Measurements from ENCODE around the gene AP3S2.
"Not testable (repeated sequence)": the region's sequence is repeated elsewhere in the genome, so short reads cannot be mapped to it uniquely, and the experiment has no call there.

The AP3S2 gene

DNA sequence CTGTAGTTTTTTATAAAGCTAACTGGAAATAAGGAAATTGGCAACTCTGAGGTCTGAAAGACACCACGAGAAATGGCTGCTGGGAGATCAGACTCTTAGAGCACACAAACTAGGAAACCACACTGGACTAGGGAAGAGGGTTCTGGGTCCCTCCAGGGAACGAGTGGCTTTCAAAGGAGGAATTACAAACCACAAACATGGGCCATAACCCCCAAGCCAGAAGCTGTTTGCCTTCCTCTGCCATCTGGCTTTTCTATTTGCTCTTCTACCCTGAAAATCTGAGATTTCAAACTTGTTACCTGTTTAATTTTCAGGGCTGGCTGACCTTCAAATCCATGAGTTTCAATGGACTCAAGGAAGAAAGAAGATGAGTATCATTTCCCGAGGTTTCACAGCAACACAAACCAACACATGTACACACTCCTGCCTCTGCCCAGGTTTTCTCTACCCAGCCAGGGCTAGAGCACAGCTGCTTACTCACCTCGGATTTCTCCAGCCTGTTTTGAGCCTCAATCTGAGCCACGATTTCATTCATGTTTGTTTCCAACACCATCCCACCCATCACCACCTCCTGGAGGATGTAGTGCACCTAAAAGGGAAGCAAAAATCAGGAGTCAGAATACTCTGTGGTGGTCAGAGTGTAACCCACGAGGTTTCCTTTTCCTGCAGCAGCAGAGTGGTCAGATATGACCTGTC lies 56.5 kb downstream of the AP3S2 start:
- no peak for TF ChIP-seq CTCF (IDR thresholded peaks at IDR 0.05; ENCODE audit: low read length, missing control alignments)
- peak overlapping the region; percentile 18 for H3K4me3 ChIP-seq (replicated peaks; ENCODE audit: low read depth, low read length)
- DNase-seq (ENCODE audit: low read depth) = peak; percentile 55

- peak overlapping the region; percentile 18 for H3K4me3 ChIP-seq (replicated peaks; ENCODE audit: low read depth, low read length)
- DNase-seq (ENCODE audit: low read depth) = peak; percentile 95
- no peak for TF ChIP-seq CTCF (IDR thresholded peaks at IDR 0.05; ENCODE audit: low read length, missing control alignments)
Measured at GRCh38 chr15:89836267-89837133, 57.3 kb downstream of the AP3S2 start.

DNA sequence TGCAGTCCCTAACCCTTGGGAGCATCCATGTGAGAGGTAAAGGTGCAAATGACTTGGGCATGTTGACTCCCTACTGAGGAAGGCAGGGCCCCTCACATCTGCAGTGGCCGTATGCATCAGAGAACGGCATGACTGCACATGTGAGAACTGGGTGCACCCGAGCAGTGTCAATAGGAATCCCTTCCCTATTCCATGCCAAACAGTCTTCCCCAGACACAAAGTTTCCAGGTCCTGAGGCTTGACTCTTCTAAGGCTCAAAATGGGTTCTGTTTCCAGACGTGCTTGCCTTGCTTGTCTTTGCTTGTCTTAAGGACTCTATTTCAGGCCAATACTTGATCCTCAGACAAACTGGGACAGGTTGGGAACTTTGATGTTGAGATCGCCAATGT lies 58.6 kb downstream of the AP3S2 start:
- no peak for TF ChIP-seq CTCF (IDR thresholded peaks at IDR 0.05; ENCODE audit: low read length, missing control alignments)
- no peak overlapping the region for H3K4me3 ChIP-seq (replicated peaks; ENCODE audit: low read depth, low read length)
- DNase-seq (ENCODE audit: low read depth) = no peak

DNA sequence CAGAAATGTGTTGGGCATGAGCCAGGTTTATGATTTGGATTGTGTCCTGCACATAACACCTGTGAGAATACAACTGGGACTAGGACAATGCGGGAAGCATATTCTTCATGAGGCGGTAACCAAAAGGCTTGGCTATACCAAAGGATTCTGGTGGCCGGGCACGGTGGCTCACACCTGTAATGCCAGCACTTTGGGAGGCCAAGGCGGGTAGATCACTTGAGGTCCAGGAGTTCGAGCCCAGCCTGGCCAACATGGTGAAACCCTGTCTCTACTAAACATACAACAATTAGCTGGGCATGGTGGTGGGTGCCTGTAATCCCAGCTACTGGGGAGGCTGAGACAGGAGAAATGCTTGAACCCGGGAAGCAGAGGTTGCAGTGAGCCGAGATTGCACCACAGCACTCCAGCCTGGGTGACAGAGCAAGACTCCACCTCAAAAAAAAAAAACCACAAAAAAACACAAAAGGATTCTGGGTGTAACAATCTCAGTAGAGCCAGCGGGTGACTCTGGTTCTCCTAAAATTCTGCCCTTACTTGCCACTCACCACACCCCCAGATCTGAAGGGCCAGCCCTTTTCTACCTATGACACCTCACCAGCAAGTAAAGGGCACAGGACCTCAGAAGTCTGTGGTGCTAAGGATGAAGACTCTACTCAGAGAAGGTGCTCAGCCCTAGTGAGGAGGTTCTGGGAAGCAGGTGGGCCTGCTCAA lies 59.2 kb downstream of the AP3S2 start:
- H3K4me3 ChIP-seq (replicated peaks; ENCODE audit: low read depth, low read length); DNase-seq (ENCODE audit: low read depth): not testable (repeated sequence)

GRCh38 chr15:89833966-89834365 lies 59.8 kb downstream of the AP3S2 start:
- no peak overlapping the region for H3K4me3 ChIP-seq (replicated peaks; ENCODE audit: low read depth, low read length)
- no peak for TF ChIP-seq CTCF (IDR thresholded peaks at IDR 0.05; ENCODE audit: low read length, missing control alignments)

GRCh38 chr15:89830639-89831038 lies 63.2 kb downstream of the AP3S2 start:
- no peak for TF ChIP-seq CTCF (IDR thresholded peaks at IDR 0.05; ENCODE audit: low read length, missing control alignments)
- H3K4me3 ChIP-seq (replicated peaks; ENCODE audit: low read depth, low read length) = no peak overlapping the region
- no peak for DNase-seq (ENCODE audit: low read depth)

More at GRCh38 chr15:89833966-89834365, 59.8 kb downstream of the AP3S2 start:
- DNase-seq (ENCODE audit: low read depth) = no peak

Data from fibroblast of pulmonary artery (primary cell).